HepG2 (cell line): ENCODE measurements around the gene FASTKD2. TPM values are rescaled to one million over a fixed set of nuclear protein-coding genes. Genes with fewer than 3 reads are reported as not detected.

Source experiments
- AGO2 ChIP-seq: fragments of 200-400 bp; formaldehyde crosslinking; optimal IDR thresholded peaks from 2 replicates; pipeline ENCODE3; 2017; ENCODE audit warnings: mild to moderate bottlenecking, low read depth, low read length, moderate library complexity
- CBFB ChIP-seq: sonication (generic); formaldehyde crosslinking; IDR thresholded peaks from 2 replicates; pipeline ENCODE4 v1.4.0; 2020; ENCODE audit warnings: missing genetic modification reagents
- CHD4 ChIP-seq: fragments of 200-600 bp; sonication (generic); IDR thresholded peaks from 2 replicates; pipeline ENCODE4 v1.7.0; 2017; ENCODE audit warnings: mild to moderate bottlenecking, low read length, borderline replicate concordance
- GATAD1 ChIP-seq: IDR thresholded peaks from 2 replicates; pipeline ENCODE4 v1.6.1; 2016; ENCODE audit warnings: missing genetic modification reagents, missing compliant biosample characterization
- GTF3A ChIP-seq: sonication (generic); formaldehyde crosslinking; conservative IDR thresholded peaks from 2 replicates; pipeline ENCODE4 v1.4.0; 2020; ENCODE audit warnings: mild to moderate bottlenecking, missing genetic modification reagents
- LCORL ChIP-seq, 2 experiments: fragments of 450-650 bp in 1 of 2; sonication (generic) in 1 of 2; formaldehyde crosslinking in 1 of 2; IDR thresholded peaks; 2 replicates each; pipeline versions ENCODE4 v1.5.0 to v1.6.1; 2017 to 2020; ENCODE audit warnings: antibody characterized with exemption in 1 of 2, missing genetic modification reagents in 1 of 2
- MAF1 ChIP-seq: sonication (generic); formaldehyde crosslinking; IDR thresholded peaks from 2 replicates; pipeline ENCODE4 v1.5.0; 2020; ENCODE audit warnings: missing genetic modification reagents, borderline replicate concordance
- MAFF ChIP-seq: IDR thresholded peaks from 2 replicates; pipeline ENCODE4 v1.6.1; 2011; ENCODE audit warnings: low read depth, low read length, improper control_type of control experiment
- MED13 ChIP-seq: sonication (generic); formaldehyde crosslinking; IDR thresholded peaks from 2 replicates; pipeline ENCODE4 v1.5.0; 2020; ENCODE audit warnings: missing genetic modification reagents
- NFIB ChIP-seq: sonication (generic); formaldehyde crosslinking; IDR thresholded peaks from 2 replicates; pipeline ENCODE4 v1.9.0; 2021; ENCODE audit warnings: missing genetic modification reagents, mild to moderate bottlenecking, borderline replicate concordance
- PCBP2 ChIP-seq: fragments of 200-400 bp; formaldehyde crosslinking; optimal IDR thresholded peaks from 2 replicates; pipeline ENCODE3; 2018; ENCODE audit warnings: low read length, low read depth; ENCODE audit not compliant: poor library complexity, severe bottlenecking
- PHB2 ChIP-seq: fragments of 450-650 bp; IDR thresholded peaks from 2 replicates; pipeline ENCODE4 v1.6.1; 2018; ENCODE audit not compliant: partially characterized antibody
- RXRA ChIP-seq: sonication (generic); formaldehyde crosslinking; IDR thresholded peaks from 2 replicates; pipeline ENCODE4 v1.5.1; 2020; ENCODE audit warnings: missing genetic modification reagents
- SETDB1 ChIP-seq: sonication (generic); formaldehyde crosslinking; IDR thresholded peaks from 2 replicates; pipeline ENCODE4 v1.5.1; 2020; ENCODE audit warnings: missing genetic modification reagents, mild to moderate bottlenecking, borderline replicate concordance
- SIN3A ChIP-seq: IDR thresholded peaks from 2 replicates; pipeline ENCODE4 v1.6.1; 2011; ENCODE audit warnings: low read depth, mild to moderate bottlenecking, control low read depth, low read length, borderline replicate concordance
- SUZ12 ChIP-seq: fragments of 150-350 bp; IDR thresholded peaks from 2 replicates; pipeline ENCODE4 v1.6.1; 2014; ENCODE audit warnings: low read depth, low read length
- TIGD3 ChIP-seq: sonication (generic); formaldehyde crosslinking; IDR thresholded peaks from 2 replicates; pipeline ENCODE4 v1.5.1; 2020; ENCODE audit warnings: mild to moderate bottlenecking, missing genetic modification reagents, borderline replicate concordance
- ZBTB49 ChIP-seq: sonication (generic); formaldehyde crosslinking; IDR thresholded peaks from 2 replicates; pipeline ENCODE4 v1.4.0; 2020; ENCODE audit warnings: missing genetic modification reagents, borderline replicate concordance
- ZBTB7A ChIP-seq: sonication (generic); formaldehyde crosslinking; IDR thresholded peaks from 2 replicates; pipeline ENCODE4 v1.8.0; 2022; ENCODE audit warnings: mild to moderate bottlenecking, missing genetic modification reagents
- ZBTB7B ChIP-seq: sonication (generic); formaldehyde crosslinking; IDR thresholded peaks from 2 replicates; pipeline ENCODE4 v1.4.0; 2020; ENCODE audit warnings: missing genetic modification reagents
- ZNF333 ChIP-seq: sonication (generic); formaldehyde crosslinking; IDR thresholded peaks from 2 replicates; pipeline ENCODE4 v1.4.0; 2020; ENCODE audit warnings: mild to moderate bottlenecking, missing genetic modification reagents, borderline replicate concordance
- ZNF530 ChIP-seq: sonication (generic); formaldehyde crosslinking; IDR thresholded peaks from 2 replicates; pipeline ENCODE4 v1.5.0; 2020; ENCODE audit warnings: low read depth, mild to moderate bottlenecking, missing genetic modification reagents
- ZNF709 ChIP-seq: sonication (generic); formaldehyde crosslinking; IDR thresholded peaks from 2 replicates; pipeline ENCODE4 v1.5.0; 2020; ENCODE audit warnings: mild to moderate bottlenecking, missing genetic modification reagents
- ZNF772 ChIP-seq: sonication (generic); formaldehyde crosslinking; IDR thresholded peaks from 2 replicates; pipeline ENCODE4 v1.5.0; 2020; ENCODE audit warnings: mild to moderate bottlenecking, missing genetic modification reagents
- ZNF781 ChIP-seq: sonication (generic); formaldehyde crosslinking; IDR thresholded peaks from 2 replicates; pipeline ENCODE4 v1.5.1; 2020; ENCODE audit warnings: borderline replicate concordance, mild to moderate bottlenecking, missing genetic modification reagents; ENCODE audit errors: not compliant biosample characterization
- ZNF790 ChIP-seq: sonication (generic); formaldehyde crosslinking; IDR thresholded peaks from 2 replicates; pipeline ENCODE4 v1.8.0; 2022; ENCODE audit warnings: missing genetic modification reagents, mild to moderate bottlenecking, borderline replicate concordance
- polyA plus RNA-seq, 8 experiments: library from polyadenylated mRNA; depleted of rRNA in 3 of 8; stranded (reverse) in 7 of 8; unstranded in 1 of 8; fragments of >200 nt; fragmentation: Illumina TruSeq in 4 of 8; extraction: Trizol in 4 of 8; gene quantifications; 2 replicates each; pipeline versions ENCODE4 v1.2.1 to v1.2.3, GENCODE V29; 2011 to 2016; ENCODE audit warnings: low read depth in 4 of 8, missing spikeins in 1 of 8, mixed read lengths in 1 of 8; ENCODE audit not compliant: insufficient read depth in 1 of 8
- total RNA-seq, 5 experiments: library from RNA; depleted of rRNA; stranded (reverse); fragments of >200 nt; fragmentation: Illumina TruSeq; extraction: Trizol; gene quantifications; 2 replicates each; pipeline ENCODE4 v1.2.3, GENCODE V29; 2016; ENCODE audit warnings: low read depth in 1 of 5

The FASTKD2 gene
- total and polyA plus RNA-seq, 2 of the 13 experiments (the other 11 are each of a cell fraction or from before 2014, with no cell fraction given): 41.1 to 77.8 TPM

- TF ChIP-seq ZNF709 (CRISPR knock-in tag) (no peak), MAFF (no peak), MAF1 (CRISPR knock-in tag) (peak; percentile 92; the same call in 1 of the 2 replicates), CBFB (0 out of 2 replicates have a peak, but pooled peaks have one; percentile 51), SUZ12 (no peak), CHD4 (no peak; the same call in 1 of the 2 replicates), GATAD1 (peak; percentile 100), SIN3A (peak; percentile 94), ZBTB7A (CRISPR knock-in tag) (no peak), MED13 (CRISPR knock-in tag) (0 out of 2 replicates have a peak, but pooled peaks have one; percentile 24), SETDB1 (CRISPR knock-in tag) (no peak), PCBP2 (no peak), ZNF333 (no peak), ZBTB49 (CRISPR knock-in tag) (no peak), PHB2 (no peak), RXRA (CRISPR knock-in tag) (no peak; the same call in 1 of the 2 replicates), ZNF772 (CRISPR knock-in tag) (peak; percentile 76; the same call in 1 of the 2 replicates), NFIB (CRISPR knock-in tag) (no peak), ZNF781 (CRISPR knock-in tag) (peak; percentile 93), LCORL (IDR thresholded peaks at IDR 0.05) (no peak), LCORL (CRISPR knock-in tag; IDR thresholded peaks at IDR 0.05) (peak; percentile 70; the same call in 1 of the 2 replicates), ZNF790 (CRISPR knock-in tag) (no peak), GTF3A (no peak), AGO2 (no peak), ZNF530 (CRISPR knock-in tag) (no peak), TIGD3 (CRISPR knock-in tag) (no peak; the same call in 1 of the 2 replicates), ZBTB7B (peak; percentile 72; the same call in 1 of the 2 replicates)
These were observed at the start of gene FASTKD2, which contains the start of gene MDH1B (continued) for GRCh38 chr2:206765242-206766056.
